Non-pigmented ciliary epithelial cell (primary cell): Measurements from ENCODE around the gene ZNF33A.
"Not testable (repeated sequence)": the region's sequence is repeated elsewhere in the genome, so short reads cannot be mapped to it uniquely, and the experiment has no call there.

Source experiments
- DNase-seq: peaks from one replicate; pipeline ENCODE4 v3.0.0-alpha.2; 2010; ENCODE audit warnings: low read depth

ZNF33A gene

GRCh38 chr10:38045129-38045528 lies 34.7 kb downstream of the ZNF33A start:
- DNase-seq = no peak

- DNase-seq = no peak
Measured at GRCh38 chr10:38047666-38048065, 37.2 kb downstream of the ZNF33A start.

GRCh38 chr10:38050212-38050611 lies 39.7 kb downstream of the ZNF33A start:
- no peak for DNase-seq

- DNase-seq = peak; percentile 69
Measured at GRCh38 chr10:38054361-38054797, 43.9 kb downstream of the ZNF33A start.

GRCh38 chr10:38055274-38055894 lies 44.9 kb downstream of the ZNF33A start:
- DNase-seq = not testable (repeated sequence)

GRCh38 chr10:38069663-38070062 lies 59.2 kb downstream of the ZNF33A start:
- not testable (repeated sequence) for DNase-seq

- DNase-seq = no peak
Measured at GRCh38 chr10:38070501-38070900, 60.0 kb downstream of the ZNF33A start.

GRCh38 chr10:38072552-38072951 lies 62.1 kb downstream of the ZNF33A start:
- DNase-seq = no peak

GRCh38 chr10:38076687-38077086 lies 66.2 kb downstream of the ZNF33A start:
- no peak for DNase-seq

GRCh38 chr10:38093318-38093717 lies 82.8 kb downstream of the ZNF33A start:
- DNase-seq = not testable (repeated sequence)

- DNase-seq = no peak
Measured at GRCh38 chr10:38093816-38094157, 83.3 kb downstream of the ZNF33A start.

GRCh38 chr10:38094158-38094926 lies 83.9 kb downstream of the ZNF33A start, which contains the start of gene ZNF37A:
TSS of gene ZNF37A (plus strand) at chr10:38094337. CDS start at chr10:38096618, 2,281 bp downstream.
- DNase-seq = peak; percentile 92

- no peak for DNase-seq
Measured at GRCh38 chr10:38094927-38095574, 84.6 kb downstream of the ZNF33A start.

GRCh38 chr10:38102880-38103279 lies 92.4 kb downstream of the ZNF33A start:
- no peak for DNase-seq

- DNase-seq = no peak
Measured at GRCh38 chr10:38103756-38104155, 93.3 kb downstream of the ZNF33A start.

- no peak for DNase-seq
Measured at GRCh38 chr10:38112159-38112558, 101.7 kb downstream of the ZNF33A start.
